GM21786 (cell line): ENCODE measurements around the gene NUP37.
"Not testable (repeated sequence)": the region's sequence is repeated elsewhere in the genome, so short reads cannot be mapped to it uniquely, and the experiment has no call there.

Source experiments
- ATAC-seq: cut with Tn5 transposase; IDR thresholded peaks from one replicate; pipeline ENCODE4 v1.9.1; 2021; ENCODE audit not compliant: unreplicated experiment

The NUP37 gene, protein sequence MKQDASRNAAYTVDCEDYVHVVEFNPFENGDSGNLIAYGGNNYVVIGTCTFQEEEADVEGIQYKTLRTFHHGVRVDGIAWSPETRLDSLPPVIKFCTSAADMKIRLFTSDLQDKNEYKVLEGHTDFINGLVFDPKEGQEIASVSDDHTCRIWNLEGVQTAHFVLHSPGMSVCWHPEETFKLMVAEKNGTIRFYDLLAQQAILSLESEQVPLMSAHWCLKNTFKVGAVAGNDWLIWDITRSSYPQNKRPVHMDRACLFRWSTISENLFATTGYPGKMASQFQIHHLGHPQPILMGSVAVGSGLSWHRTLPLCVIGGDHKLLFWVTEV

DNA sequence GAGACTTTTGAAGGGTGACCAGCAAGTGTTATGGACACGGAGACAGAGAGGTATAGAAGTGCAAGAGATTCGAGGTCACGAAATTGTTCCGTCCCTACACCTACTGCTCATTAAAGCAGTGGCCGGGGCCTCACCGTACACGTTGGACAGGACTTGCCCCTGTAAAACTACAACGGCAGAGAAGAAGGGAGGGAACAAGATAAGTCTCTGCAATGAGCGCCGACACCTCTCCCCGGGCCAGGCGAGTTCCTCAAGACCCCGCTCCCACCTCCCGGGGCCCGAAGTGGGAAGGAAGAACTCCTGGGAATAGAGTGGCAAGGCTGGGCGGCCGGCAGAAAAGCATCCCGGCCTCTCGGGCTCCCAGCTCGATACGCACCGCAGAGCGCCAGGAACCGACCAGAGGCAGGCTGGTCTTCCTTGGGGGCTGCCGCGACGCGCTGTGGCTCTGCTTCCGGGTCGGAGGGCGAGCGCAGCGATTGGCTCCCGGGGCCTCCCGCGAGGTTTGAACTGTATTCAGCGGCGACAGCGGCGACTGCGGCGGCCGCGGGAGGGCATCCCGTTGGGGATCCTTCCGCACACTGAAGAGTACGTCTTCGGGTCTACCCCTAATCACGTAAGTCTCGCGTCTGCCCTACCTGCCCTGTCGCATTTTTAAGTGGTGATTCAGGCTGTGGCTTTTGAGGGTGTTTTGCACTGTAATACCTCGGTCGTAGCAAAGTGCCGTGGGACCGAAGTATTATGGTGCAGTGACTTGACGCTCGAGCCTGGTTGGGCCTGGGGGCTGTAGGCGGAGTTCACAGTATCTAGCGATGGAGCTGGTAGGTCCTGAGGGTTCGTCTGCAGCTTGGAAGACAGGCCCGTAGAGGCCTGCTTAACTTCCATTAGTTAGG lies at the start of gene NUP37, which contains the start of gene PARPBP:
TSS of gene NUP37 (minus strand) at position 441 of the 890 bp plus-strand sequence. CDS start 1,596 bp downstream, outside the sequence.
TSS of gene PARPBP (plus strand) at position 510 of the 890 bp plus-strand sequence. CDS start 3,706 bp downstream, outside the sequence.
- ATAC-seq, result peak; percentile 95

DNA sequence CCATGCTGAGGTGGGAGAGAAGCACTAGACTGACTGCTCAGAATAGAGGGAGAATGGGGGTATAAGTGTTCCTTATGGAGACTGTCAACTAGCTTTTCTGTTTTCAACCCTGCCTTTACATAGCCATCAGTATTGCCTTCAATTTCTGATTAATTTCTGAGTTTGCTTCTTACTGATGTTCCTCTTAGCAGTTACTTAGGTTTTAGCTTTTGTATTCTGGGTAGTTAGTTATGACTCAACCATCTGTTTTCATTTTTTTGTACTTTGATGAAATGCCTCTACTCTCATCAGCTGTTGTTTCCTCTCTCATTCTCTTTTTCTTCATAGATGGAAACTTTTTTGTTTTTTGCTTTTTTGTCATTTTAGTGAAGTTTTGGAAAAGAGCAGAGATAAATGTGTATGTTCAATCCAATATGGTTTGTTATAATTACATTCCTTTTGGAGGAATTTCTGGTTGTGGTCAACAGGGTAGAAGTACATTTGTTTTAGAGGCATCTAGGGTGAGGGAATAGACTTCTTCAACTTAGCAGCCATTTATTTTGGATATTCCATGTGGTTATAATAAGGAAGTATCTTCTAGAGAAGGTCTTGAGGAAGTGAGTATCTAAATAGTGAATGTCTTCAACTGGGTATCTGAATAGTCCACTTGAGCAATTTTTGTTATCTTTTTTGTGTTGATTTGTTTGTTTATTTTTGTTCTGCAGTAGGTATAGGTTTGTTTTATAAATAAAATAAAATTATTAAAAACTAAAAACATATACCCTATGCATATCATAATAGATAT lies 48.1 kb upstream of the NUP37 start:
- ATAC-seq, result peak; percentile 81

DNA sequence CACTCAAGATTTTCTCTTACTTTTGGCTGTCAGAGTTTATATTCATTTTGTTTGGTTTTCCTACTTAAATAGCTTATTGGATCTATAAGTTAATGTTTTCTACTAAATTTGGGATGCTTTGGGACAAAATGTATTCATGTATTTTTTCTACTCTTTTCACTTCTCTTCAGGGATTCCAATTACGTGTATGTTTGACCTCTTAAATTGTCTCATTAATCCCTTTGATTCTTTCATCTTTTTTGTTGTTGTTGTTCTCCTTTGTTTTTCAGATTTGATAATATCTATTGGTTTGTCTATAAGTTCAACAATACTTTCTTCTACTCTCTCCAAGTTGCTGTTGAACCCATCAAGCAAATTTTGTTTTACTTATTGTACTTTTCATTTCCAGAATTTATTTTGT lies 43.5 kb upstream of the NUP37 start:
- ATAC-seq, result no peak

DNA sequence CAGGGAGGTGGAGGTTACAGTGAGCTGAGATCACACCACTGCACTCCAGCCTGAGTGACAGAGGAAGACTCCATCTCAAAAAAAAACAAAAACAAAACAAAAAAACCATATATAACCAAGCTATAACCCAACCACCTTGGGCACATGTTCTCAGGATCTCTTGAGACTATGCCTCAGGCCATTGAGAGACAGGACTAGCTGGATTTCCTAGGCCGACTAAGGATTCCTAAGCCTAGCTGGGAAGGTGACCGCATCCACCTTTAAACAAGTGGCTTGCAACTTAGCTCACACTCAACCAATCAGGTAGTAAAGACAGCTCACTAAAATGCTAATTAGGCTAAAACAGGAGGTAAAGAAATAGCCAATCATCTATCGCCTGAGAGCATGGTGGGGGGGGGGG lies 35.3 kb upstream of the NUP37 start:
- ATAC-seq, result not testable (repeated sequence)

DNA sequence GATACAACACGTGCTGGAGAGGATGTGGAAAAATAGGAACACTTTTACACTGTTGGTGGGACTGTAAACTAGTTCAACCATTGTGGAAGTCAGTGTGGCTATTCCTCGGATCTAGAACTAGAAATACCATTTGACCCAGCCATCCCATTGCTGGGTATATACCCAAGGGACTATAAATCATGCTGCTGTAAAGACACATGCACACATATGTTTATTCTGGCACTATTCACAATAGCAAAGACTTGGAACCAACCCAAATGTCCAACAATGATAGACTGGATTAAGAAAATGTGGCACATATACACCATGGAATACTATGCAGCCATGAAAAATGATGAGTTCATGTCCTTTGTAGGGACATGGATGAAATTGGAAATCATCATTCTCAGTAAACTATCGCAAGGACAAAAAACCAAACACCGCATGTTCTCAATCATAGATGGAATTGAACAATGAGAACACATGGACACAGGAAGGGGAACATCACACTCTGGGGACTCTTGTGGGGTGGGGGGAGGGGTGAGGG lies 27.2 kb upstream of the NUP37 start:
- not testable (repeated sequence) for ATAC-seq

DNA sequence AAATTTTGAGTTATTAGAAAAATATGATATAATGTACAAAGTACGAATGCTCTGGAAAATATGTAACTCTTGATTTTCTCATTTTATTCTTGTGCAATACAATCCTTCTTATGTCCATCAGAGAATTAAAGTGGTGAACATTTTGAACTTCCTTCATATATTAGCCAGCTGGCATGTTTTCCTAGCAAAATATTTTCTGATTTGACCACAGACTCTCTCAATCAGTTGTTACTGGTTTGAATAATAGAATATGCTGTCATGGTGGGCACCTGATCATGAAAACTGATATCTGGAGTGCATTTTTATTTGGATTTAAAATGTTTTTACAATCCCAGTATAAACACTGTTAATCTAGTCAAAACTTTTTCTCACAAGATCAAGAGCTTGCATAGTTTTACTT lies 24.3 kb upstream of the NUP37 start:
- ATAC-seq, result no peak

DNA sequence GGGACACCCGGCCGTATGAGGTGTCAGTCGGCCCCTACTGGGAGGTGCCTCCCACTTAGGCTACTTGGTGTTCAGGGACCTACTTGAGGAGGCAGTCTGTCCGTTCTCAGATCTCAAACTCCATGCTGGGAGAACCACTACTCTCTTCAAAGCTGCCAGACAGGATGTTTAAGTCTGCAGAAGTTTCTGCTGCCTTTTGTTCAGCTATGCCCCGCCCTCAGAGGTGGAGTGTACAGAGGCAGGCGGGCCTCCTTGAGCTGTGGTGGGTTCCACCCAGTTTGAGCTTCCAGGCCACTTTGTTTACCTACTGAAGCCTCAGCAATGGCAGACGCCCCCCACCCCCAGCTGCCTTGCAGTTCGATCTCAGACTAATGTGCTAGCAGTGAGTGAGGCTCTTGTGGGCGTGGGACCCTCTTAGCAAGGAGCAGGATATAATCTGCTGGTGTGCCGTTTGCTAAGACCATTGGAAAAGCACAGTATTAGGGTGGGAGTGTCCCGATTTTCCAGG lies 23.0 kb upstream of the NUP37 start:
- ATAC-seq, result not testable (repeated sequence)

DNA sequence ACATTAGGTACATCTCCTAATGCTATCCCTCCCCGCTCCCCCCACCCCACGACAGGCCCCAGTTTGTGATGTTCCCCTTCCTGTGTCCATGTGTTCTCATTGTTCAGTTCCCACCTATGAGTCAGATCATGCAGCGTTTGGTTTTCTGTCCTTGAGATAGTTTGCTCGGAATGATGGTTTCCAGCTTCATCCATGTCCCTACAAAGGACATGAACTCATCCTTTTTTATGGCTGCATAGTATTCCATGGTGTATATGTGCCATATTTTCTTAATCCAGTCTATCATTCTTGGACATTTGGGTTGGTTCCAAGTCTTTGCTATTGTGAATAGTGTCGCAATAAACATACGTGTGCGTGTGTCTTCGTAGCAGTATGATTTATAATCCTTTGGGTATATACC lies 17.7 kb upstream of the NUP37 start:
- not testable (repeated sequence) for ATAC-seq

DNA sequence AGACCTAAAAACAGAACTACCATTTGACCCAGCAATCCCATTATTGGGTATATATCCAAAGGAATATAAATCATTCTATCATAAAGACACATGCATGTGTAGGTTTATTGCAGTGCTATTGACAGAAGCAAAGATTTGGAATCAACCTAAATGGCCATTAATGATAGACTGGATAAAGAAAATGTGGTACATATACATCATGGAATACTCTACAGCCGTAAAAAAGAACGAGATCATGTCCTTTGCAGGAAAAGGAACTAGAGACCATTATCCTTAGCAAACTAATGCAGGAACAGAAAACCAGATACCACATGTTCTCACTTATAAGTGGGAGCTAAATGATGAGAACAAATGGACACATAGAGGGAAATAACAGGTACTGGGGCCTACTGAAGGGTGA lies 11.5 kb upstream of the NUP37 start:
- not testable (repeated sequence) for ATAC-seq

DNA sequence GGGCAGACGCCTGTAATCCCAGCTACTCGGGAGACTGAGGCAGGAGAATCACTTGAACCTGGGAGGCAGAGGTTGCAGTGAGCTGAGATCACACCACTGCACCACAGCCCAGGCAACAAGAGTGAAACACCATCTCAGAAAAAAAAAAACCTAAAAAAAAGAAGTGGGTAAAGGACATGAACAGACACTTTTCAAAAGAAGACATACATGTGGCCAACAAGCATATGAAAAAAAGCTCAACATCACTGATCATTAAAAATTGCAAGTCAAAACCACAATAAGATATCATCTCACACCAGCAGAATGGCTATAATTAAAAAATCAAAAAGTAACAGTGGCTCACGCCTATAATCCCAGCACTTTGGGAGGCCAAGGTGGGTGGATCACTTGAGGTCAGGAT lies 10.8 kb upstream of the NUP37 start:
- ATAC-seq, result not testable (repeated sequence)

DNA sequence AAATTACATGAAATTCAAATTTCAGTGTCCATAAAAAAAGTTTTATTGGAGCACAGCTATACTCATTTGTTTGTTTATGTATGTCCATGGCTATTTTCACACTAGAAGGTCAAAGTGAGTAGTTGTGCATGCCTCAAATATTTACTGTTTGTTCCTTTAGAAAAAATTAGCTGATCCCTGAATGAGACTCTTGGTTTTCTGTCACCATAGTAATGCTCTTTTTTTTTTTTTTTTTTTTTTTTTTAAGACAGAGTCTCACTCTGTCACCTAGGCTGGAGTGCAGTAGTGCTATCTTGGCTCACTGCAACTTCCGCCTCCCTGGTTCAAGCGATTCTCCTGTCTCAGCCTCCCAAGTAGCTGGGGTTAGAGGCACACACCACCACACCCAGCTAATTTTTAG lies 1.4 kb upstream of the NUP37 start:
- ATAC-seq, result not testable (repeated sequence)

DNA sequence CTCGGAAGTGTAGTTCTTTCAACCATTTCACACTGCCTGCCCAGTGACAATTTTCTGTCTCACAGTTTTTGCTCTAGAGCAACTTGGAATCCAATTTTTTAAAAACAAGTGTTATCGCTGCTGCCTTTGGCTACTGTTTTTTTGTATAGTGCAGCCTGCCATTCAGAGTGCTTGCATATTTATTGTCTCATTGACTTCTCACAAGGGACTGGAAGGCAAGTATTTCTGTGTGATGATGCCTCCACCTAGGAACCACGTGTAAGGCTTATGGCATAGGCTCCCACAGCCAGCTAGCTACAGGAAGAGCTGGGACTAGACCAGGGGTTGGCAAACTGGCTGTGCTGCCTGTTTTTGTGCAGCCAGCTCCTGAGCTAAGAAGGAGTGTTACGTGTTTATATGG lies 972 bp upstream of the NUP37 start:
- ATAC-seq, result no peak

DNA sequence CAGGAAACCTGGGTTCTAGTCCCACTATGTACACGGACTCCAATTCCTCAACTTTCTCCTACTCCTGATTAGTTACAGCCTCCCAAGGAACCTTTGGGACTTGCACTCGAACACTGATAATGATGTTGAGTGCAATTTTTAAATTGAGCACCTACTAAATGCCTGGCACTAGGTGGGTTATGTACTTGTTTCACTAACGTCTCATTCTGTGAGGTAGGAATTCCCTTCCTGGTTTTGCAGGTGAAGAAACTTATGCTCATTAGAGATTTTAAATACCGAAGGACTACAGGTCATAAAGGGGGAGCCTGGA lies 605 bp upstream of the NUP37 start:
- ATAC-seq, result no peak

DNA sequence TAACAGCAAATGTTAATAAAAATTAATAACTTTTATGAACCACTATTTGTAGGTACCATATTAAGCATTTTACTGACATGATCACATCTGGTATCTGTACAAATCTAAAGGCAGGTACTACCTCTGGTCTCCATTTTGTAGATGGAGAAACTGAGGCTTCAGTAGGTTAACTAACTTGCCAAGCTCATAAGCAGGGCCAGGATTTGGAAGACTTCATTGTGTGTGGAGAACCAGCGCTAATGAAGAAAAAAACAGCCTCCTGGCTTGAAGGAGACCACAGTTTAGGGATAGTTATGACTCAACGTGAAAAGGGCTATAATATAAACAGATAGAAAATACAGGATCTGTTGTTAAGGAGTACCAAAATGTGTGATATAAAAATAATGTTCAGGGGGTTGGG lies 1.0 kb downstream of the NUP37 start:
- no peak for ATAC-seq

DNA sequence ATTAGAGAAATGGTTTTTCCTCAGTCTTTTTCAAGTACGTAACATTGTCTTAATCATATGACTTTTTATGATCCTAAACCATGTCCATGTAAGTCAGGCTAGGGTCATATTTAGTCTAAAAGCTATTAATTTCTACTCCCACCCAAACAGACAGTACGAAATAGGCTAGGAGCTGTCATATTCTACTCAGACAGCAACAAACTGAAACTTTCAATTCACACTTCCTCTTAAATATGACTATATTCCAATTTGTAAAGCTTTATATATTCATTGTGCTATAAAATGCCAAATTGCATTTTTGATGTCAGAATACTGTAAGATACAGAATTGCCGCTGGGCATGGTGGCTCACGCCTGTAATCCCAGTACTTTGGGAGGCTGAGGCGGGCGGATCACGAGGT lies 3.5 kb downstream of the NUP37 start:
- ATAC-seq, result no peak

DNA sequence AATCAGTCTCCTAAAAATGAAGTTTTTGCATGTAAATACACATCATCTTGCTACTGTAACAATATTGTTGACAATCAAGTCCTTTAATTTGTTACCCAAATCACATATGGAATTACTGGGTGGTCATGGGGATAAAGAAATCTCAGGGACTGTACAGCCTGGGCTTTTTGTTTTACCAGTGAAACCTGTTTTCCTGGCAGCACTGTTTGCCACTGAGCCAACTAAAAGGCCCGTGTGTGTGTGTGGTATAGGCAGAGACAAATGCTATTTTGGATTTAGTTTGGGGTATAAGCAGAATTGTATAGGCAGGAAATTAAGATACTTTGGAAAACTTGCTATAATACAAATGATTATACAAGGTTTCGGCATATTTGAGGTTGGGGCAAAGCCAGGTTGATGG lies 5.7 kb downstream of the NUP37 start:
- no peak for ATAC-seq

DNA sequence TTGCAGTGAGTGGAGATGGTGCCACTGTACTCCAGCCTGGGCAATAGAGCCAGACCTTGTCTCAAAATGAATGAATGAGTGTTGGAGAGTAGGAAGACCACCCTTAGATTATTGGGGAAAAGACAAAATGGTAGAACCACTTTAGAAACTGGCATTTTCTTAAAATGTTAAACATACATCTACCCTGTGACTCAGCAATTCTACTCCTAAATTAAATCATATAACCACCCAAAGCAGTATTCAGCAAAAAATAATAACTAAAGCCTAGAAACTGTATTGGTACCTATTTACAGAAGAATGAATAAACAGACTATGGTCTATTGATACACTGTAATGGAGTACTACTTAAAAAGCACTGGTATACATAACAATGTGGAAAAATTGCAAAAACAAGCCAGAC lies 9.1 kb downstream of the NUP37 start:
- ATAC-seq, result no peak

DNA sequence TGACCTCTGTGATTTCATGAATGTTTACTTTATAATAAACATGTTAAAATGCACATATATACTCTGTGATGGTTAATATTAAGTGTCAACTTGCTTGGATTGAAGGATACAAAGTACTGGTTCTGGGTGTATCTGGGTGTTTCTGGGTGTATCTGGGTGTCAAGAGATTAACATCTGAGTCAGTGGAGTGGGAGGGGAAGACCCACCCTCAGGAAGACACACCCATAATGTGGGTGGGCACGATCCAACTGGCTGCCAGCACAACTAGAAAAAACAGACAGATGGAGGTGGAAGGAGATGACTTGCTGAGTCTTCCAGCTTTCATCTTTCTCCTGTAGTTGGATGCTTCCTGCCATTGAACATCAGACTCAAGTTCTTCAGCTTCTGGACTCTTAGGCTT lies 11.9 kb downstream of the NUP37 start:
- no peak for ATAC-seq

DNA sequence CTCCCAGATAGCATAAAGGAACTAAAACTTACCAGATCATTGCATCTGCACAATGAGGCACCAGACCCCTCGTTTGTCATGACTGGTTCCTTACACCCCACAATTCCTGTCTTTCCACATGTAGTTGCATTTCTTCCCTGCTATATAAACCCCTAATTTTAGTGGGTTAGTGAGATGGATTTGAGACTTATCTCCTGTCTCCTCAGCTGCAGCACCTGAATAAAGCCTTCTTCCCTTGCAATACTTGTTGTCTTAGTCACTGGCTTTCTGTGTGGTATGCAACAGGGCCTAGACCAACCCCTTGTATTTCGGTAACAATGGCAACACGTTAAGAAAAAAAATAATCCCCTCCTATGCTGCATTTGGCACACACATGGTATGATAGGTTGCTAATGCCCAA lies 13.0 kb downstream of the NUP37 start:
- ATAC-seq, result no peak

DNA sequence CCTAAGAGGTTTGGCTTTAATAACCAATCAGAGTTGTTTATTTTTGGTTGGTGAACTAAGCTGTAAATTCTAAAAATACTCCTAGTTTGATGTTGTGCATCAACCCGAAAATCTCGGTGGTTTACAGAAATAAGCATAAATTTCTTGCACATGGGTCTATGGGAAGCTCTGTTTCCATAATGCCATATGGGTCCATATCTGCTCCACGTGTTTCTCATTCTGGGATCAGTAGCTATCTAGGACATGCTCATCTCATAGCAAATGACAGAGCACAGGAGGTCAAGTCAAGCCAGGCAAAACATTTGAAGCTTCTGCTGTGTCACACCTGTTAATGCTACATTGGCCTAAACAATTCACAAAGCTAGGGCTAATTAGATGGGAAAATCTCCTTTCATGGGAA lies 23.1 kb downstream of the NUP37 start:
- ATAC-seq, result no peak

DNA sequence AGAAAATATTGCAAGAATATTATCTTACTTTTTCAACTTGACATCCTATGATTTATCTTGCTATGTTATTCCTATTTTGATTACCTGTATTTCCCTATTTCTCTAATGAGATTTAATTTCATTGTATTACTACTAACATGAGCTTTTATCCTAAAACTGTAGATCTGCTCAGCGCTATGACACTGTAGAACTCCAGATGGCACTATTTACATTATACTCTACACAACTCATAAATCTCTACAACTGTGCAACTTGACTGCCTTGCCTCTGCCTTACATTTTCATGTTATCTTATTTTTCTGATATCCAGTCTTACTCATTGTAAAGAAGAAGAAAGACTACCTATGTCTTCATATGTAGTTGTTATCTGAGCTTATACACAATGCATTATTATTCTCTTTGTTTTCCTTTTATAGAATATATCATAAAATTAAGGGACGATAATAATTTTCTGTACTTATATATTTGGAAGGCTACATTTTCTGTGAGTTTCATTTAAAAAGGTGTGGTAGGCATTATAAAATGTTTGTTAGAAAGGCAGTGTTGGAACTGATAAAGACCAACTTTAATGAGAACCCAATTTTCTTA lies 24.1 kb downstream of the NUP37 start:
- ATAC-seq, result no peak
